ENCODE data around the gene DNAH5. TPM values are rescaled to one million over a fixed set of nuclear protein-coding genes. Genes with fewer than 3 reads are reported as not detected.

The DNAH5 gene
- total RNA-seq, 1 donor, result 0.18 TPM

DNA sequence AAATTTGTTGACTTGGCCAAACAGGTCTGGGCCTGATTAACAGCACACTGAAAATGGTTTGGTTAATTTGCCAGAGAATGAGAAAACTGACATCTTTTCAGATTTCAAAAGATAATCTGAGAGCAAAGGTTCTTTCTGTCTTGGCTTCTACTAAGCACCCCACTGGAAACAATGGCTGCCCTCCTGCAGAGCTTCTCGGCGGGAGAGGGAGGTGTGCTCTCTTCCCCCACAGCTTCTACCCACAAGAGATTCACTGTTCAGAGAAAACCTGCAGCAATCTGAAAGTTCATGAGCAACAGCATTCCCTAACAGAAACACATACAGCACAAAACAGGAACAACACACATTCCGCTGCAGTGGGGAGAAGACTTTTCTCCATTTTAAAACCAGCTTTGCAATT, 3.0 kb downstream of the DNAH5 start:
- no peak overlapping the region for H3K4me3 ChIP-seq (ENCODE audit: low read depth, low read length)
- DNase-seq (ENCODE audit: low read depth), result no peak
- TF ChIP-seq, protein P1, sequence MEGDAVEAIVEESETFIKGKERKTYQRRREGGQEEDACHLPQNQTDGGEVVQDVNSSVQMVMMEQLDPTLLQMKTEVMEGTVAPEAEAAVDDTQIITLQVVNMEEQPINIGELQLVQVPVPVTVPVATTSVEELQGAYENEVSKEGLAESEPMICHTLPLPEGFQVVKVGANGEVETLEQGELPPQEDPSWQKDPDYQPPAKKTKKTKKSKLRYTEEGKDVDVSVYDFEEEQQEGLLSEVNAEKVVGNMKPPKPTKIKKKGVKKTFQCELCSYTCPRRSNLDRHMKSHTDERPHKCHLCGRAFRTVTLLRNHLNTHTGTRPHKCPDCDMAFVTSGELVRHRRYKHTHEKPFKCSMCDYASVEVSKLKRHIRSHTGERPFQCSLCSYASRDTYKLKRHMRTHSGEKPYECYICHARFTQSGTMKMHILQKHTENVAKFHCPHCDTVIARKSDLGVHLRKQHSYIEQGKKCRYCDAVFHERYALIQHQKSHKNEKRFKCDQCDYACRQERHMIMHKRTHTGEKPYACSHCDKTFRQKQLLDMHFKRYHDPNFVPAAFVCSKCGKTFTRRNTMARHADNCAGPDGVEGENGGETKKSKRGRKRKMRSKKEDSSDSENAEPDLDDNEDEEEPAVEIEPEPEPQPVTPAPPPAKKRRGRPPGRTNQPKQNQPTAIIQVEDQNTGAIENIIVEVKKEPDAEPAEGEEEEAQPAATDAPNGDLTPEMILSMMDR (IDR thresholded peaks at IDR 0.05; ENCODE audit: insufficient read depth, low read length), result no peak

GRCh38 chr5:13939638-13940037, 4.8 kb downstream of the DNAH5 start:
- TF ChIP-seq, protein P1 (IDR thresholded peaks at IDR 0.05; ENCODE audit: insufficient read depth, low read length), result no peak
- H3K4me3 ChIP-seq (ENCODE audit: low read depth, low read length), result no peak overlapping the region
- no peak for DNase-seq (ENCODE audit: low read depth)

DNA sequence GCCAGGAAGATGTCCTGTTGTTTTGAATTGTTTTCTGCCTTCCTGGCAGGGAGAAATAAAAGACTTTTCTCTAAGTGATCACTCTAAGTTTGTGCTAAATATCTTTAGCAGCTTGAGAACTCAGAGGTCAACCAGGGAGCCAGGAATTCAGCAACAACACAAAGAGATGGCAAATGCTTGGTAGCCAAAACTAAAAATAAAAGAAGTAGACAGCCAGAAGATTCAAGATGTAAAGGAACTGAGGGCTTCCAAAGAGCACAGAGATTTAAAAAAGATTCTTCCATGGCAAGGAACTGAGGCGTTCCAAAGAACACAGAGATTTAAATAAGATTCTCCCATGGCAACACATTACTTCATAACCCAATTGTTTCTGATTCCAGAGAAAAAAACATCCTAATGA, 9.6 kb downstream of the DNAH5 start:
- no peak for DNase-seq (ENCODE audit: low read depth)
- H3K4me3 ChIP-seq (ENCODE audit: low read depth, low read length), result no peak overlapping the region
- TF ChIP-seq, protein P1 (IDR thresholded peaks at IDR 0.05; ENCODE audit: insufficient read depth, low read length), result no peak

GRCh38 chr5:13934125-13934524, 10.4 kb downstream of the DNAH5 start:
- H3K4me3 ChIP-seq (ENCODE audit: low read depth, low read length), result no peak overlapping the region
- TF ChIP-seq, protein P1 (IDR thresholded peaks at IDR 0.05; ENCODE audit: insufficient read depth, low read length), result no peak
- no peak for DNase-seq (ENCODE audit: low read depth)

DNA sequence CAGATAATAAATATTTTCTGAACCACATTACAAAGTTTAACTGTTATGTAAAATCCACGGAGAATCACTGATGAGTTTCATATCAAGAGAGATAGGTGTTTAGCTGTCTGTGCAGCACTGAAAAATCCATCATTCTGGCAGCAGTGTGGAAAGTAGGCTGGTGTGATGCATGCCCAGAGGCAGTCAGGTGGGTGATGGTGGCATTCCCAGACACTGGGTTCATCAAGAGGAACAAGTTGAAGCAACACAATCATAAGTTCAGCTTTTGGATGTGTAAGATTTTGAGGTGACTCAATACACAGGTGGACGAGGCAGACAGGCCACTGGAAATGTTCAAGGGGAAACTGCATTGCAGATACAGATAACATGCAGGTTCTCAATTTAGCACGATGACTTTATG, 11.9 kb downstream of the DNAH5 start:
- H3K4me3 ChIP-seq (ENCODE audit: low read depth, low read length), result no peak overlapping the region
- TF ChIP-seq, protein P1 (IDR thresholded peaks at IDR 0.05; ENCODE audit: insufficient read depth, low read length), result no peak
- DNase-seq (ENCODE audit: low read depth), result no peak

DNA sequence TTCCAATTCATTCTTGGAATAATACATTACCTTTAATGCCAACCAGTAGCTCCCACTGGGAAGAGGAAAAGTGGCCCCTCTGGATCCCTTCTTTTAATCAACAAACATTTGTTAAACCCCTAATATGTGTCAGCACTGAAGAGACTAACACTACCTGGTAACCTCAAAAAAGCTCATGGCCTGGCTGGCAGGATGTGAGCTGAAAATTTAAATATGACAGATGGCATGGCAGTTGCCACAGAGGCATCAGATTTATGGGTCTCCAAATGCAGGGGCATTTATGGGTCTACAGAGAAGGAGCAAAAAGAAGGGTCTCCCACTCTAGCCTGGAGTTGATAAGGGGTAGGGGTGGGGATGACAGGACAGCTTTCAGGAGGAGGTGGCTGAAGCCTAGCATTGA, 12.5 kb downstream of the DNAH5 start:
- no peak overlapping the region for H3K4me3 ChIP-seq (ENCODE audit: low read depth, low read length)
- TF ChIP-seq, protein P1 (IDR thresholded peaks at IDR 0.05; ENCODE audit: insufficient read depth, low read length), result no peak
- no peak for DNase-seq (ENCODE audit: low read depth)

DNA sequence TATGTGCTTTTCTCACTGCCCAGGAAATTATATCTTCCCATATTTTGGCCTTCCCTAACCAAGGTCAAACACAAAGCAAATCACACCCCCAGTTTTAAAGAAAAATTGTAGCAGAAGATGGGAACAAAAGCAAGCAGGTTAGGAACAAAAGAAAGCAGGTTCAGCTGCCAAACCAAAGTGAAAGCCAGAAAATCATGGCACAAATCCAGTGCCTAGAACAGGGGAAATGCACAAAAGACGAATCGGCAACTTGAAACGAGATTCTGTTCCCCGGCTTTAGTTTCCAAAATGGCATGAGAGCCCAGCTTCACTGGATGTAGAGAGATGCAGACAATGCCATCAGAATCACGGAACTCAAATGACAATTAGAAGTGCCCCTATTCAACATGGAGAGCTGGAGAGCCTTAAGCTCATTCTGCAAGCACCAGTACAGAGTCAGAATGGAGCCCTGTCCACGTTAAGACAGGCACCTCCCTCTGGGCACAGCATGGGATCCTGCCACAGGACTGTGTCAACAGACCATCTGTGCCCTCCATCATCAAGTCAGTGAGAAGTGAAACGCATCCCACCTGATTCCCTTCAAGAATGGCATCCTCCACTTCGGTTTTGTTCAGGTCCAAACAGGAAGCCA, 13.8 kb downstream of the DNAH5 start:
- no peak for DNase-seq (ENCODE audit: low read depth)
- no peak overlapping the region for H3K4me3 ChIP-seq (ENCODE audit: low read depth, low read length)
- TF ChIP-seq, protein P1 (IDR thresholded peaks at IDR 0.05; ENCODE audit: insufficient read depth, low read length), result no peak

Data from fibroblast of the aortic adventitia (primary cell).